HG03060 (cell line): ENCODE measurements around the gene NEDD9.

Source experiments
- ATAC-seq: cut with Tn5 transposase; IDR thresholded peaks from one replicate; pipeline ENCODE4 v1.9.1; 2021; ENCODE audit warnings: low read depth, moderate number of reproducible peaks; ENCODE audit not compliant: unreplicated experiment

NEDD9 gene

GRCh38 chr6:11183761-11184362 is 48.6 kb downstream of the NEDD9 start:
- no peak for ATAC-seq

GRCh38 chr6:11181478-11182136 is 50.9 kb downstream of the NEDD9 start:
- ATAC-seq: no peak

DNA sequence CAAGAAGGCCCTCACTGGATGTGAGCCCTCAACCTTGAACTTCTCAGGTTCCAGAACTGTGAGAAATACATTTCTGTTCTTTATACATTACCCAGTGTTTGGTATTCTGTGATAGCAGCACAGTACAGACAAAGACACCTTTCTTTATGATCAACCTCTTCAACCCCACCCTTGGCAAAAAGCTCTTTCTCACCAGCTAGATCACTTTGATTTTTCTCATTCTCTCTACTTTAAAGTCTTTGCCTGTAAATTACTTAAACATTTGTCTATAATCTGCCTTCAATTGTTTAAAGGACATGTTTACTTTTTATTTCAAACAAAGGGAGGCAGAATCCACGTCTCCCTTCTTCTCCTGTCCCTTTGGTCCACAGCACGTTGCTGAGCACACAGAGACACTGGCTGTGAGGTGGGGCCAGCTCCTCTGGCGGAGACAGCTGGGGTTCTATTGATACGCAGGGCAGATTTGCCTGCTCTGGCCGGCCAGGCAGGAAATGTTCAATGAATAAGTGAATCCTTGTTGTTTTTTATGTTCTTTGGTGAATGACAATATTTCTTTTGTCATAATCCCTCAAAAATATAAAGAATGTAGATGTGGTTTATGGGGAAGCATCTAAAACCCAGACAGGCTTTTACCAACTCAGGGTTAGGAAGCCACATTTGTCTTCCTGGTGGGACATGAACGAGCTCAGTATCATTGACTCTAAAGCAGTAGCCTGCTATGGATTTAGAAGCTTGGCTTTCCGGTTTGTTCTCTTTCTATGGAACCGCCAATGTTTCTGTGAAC is 52.9 kb downstream of the NEDD9 start:
- ATAC-seq: no peak

GRCh38 chr6:11179088-11179418 is 53.4 kb downstream of the NEDD9 start:
- no peak for ATAC-seq

DNA sequence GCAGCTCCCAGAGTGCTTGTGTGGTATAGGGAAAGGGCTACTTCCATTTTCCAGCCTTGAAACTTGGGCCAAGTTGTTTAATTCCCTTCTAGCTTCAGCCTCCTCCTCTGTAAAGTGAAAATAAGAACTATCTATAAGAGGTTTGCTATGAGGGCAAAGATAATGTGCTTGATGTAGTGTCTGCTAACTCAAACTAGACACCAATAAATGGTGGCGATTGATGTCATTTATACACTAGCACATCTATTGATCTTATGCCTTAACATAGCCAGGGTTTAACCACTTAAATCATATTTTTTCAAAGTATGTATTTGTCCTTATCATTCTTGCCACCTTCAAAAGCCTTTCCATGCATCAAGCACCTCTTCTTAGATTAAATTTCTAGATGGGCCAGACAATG is 55.2 kb downstream of the NEDD9 start:
- no peak for ATAC-seq

- no peak for ATAC-seq
Observed at GRCh38 chr6:11174242-11174611, 58.2 kb downstream of the NEDD9 start.

DNA sequence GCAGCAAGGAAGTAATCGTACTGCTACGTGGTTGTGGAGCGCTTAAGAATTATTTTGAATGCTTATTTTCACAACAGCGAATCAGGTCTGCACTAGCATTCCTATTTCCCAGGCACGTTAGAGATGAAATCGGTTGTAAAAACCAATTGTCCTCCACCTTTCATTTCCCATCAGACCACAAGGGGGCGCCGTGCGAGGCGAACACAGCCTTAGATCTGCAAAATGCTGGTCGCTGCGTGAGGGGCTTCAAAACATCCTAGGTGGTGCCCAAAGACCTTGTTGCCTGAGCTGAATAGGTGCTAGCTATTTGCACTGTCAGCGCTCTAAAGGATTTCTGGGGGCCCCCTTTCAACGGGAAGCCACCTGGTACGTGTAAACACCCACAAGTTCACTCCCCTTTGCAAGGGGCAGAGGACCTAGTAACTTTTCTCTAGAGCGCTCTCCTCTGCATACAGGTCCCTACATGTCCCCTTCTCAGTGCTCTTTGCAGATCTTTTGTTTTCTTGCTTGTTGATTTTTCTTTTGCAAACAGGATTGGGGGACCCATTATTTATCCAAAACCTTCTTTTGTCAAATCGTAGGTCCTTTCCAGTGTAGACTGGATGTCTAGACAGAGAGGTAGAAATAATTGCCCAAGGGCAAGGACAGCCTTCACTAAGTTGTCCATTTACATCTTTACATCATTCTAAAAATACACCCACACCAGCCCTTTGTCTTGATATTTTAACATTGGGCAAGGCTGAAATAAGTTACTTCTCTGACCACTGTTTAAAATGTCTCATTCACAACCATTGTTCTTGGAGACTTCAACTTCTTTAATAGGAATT is 59.8 kb downstream of the NEDD9 start:
- ATAC-seq: no peak

DNA sequence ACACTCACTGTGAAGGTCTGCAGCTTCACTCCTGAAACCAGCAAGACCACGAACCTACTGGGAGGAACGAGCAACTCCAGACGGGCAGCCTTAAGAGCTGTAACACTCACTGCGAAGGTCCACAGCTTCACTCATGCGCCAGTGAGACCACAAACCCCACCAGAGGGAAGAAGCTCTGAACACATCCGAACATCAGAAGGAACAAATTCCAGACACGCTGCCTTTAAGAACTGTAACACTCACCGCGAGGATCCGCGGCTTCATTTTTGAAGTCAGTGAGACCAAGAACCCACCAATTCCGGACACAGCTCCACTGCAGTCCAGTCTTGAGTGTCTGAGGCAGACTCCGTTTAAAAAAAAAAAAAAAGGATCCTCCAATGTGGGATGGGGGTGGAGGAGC is 60.5 kb downstream of the NEDD9 start:
- ATAC-seq: no peak

DNA sequence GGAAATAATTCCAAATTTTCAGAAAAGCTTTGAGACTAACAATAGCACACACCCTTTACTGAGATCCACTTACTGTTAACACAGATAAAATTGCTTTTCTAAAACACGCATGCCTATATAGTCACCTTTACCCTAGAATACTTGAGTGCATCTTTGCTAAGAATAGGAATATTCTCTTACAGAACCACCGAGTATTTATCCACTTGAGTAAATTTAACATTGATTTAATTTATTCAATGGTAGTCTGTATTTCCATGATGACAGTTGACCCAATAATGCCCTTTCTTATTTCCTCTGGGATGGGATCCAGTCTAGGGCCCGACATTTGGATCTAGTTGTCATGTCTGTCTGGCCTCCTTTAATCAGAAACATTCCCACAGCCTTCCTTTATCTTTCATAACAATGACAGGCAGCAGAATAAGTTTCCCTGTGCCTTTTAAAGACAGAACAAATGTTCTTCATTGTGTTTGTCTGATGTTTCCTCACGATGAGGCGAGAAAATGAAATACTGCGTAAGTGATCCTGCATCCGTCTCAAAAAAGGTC is 64.3 kb downstream of the NEDD9 start:
- no peak for ATAC-seq

DNA sequence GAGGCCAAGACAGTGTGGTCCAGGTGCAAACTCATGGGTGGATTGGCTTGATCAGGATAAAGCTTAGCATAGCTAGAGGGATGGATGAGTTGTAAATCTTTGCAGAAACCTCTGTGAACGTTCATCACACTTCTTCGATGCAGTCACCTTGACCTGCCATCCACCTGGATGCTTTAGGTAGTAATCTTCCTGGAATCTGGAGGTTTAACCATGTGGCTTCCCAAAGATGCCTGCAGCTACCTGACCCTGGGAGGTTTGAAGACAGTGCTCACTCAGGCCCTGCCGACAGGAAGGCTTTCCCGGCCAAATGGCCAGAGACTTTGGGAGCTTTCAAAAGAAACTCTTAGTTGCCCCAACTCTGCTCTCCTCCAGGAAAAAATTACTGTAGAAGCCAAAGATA is 65.5 kb downstream of the NEDD9 start:
- no peak for ATAC-seq

- ATAC-seq: no peak
Observed at GRCh38 chr6:11164717-11165646, 67.5 kb downstream of the NEDD9 start.

- ATAC-seq: no peak
Observed at GRCh38 chr6:11163932-11164331, 68.5 kb downstream of the NEDD9 start.

DNA sequence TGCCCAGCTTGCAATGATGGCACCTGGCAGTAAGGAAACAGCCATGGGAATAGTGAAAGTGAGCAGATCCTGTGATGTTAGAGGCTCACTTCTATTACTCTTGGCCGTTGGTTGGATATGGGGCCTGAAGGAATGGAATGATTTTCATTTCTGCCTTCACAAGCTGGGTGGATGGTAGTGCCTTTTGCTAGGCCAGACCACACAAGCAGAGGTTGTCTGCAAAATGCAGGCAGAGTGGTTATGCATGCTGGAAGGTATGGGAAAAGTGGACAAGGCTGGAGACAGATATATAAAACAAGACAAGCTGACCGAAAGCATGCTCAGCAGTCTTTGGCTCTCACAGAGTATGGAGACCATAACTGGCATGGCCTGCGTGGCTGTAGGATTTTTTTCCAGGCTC is 70.2 kb downstream of the NEDD9 start:
- no peak for ATAC-seq

DNA sequence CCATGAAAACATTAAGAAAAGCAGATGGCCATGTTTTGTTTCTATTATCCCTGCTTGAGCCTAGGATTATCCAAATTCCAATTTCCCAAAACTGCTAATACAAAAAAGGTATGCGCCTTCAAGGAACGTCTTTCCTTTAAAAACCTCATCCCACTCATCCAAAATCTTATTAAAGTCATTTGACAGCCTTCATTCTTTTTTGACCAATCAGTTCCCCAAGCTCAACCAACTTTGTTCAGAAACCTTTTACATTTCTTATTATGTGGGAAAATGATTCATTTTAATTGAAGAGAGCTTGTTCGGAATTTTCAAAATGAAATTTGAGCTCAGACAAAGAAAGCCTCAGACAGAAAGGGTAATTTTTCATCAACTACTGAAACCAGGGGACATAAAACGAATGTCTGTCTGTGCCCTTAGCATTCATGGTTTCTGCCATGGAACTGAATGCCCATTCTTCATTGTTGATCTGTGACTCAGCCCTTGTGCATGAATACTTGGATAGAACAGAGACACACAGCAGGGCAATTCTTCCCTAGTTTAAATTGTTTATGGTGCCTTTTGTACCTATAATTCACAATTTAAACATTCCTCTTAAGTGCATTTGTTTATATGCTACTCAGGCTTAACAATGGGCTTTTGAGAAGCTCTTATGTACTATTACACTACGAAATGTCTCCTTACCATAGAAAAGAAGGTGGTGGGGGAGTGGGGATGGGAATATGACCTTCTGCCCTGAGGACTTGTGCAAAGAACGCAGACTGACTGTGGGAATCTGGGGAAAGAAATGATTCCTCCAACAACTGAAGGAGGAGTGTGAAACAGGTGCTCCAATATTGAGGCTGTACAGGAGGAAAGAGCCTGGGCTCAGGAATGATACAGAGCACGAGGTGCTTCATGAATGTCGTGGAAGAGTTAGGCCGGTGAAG is 71.2 kb downstream of the NEDD9 start:
- ATAC-seq: no peak

DNA sequence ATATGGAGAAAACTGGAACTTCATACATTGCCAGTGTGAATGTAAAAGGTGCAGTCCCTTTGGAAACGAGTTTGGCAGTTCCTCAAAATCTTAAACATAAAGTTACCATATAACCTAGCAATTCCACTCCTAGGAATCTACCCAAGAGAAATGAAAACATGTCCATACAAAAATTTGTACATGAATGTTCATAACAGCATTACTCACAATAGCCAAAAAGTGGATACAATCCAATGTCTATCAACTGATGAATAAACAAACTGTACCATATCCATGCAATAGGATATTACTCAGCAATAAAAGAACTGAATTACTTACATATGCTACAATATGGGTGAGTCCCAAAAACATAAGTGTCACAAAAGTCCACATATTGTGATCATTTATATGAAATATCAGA is 72.3 kb downstream of the NEDD9 start:
- ATAC-seq: no peak

DNA sequence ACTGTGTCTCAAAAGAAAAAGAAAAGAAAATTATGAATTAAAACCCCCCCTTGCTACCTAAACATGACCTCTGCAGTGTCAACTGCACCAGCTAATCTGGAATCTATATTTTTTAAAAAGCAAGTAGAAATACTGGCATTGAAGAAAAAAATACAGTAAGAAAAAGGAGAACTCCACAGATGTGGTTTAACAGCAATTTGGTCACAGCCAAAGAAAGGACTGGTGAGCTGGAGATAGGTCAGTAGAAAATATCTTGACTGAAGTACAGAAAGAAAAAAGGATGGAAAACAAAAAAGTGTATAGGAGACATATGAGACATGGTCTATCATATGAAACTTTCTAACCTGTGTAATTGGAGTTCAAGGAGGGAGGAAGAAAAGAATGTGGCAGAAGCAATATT is 76.9 kb downstream of the NEDD9 start:
- ATAC-seq: no peak

GRCh38 chr6:11153447-11153846 is 79.0 kb downstream of the NEDD9 start:
- ATAC-seq: no peak

- ATAC-seq: no peak
Observed at GRCh38 chr6:11152581-11152980, 79.9 kb downstream of the NEDD9 start.

- no peak for ATAC-seq
Observed at GRCh38 chr6:11151488-11151887, 81.0 kb downstream of the NEDD9 start.
